Esophagus squamous epithelium (tissue), 4 donors: ENCODE data around the gene ERVV-1.

Source experiments
- POLR2A ChIP-seq, 4 donors: fragments of 450-650 bp; IDR thresholded peaks; one replicate each; pipeline ENCODE4 v1.6.1; 2017; ENCODE audit warnings: antibody characterized with exemption in 4 of 4, mild to moderate bottlenecking in 4 of 4, moderate library complexity in 3 of 4
- TF ChIP-seq, protein P1 (sequence below), 6 experiments: fragments of 450-650 bp in 4 of 6; fragments of 200-600 bp in 2 of 6; sonication (generic) in 2 of 6; IDR thresholded peaks; one replicate each; pipeline ENCODE4 v1.5.1; 2016 to 2019; ENCODE audit warnings: antibody characterized with exemption in 6 of 6, mild to moderate bottlenecking in 4 of 6, moderate library complexity in 4 of 6

DNA sequence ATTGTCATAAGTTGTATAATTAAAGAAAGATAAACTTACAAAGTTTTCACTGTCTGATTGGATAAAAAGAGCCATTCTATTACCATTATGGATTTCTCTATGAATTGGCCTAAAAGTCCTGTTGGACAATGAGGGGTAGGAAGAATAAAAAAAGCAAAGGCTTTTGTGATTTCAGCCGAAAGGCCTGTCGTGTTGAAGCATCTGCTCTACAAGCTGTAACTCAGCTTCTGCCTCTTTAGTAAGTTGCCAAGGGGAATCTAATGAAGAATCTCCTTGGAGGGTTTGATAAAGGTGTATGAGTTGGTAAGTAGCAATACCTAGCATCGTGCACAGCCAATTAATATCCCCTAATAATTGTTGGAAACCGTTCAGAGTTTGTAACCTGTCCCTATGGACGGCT is 25.2 kb upstream of the ERVV-1 start:
- TF ChIP-seq, protein P1, sequence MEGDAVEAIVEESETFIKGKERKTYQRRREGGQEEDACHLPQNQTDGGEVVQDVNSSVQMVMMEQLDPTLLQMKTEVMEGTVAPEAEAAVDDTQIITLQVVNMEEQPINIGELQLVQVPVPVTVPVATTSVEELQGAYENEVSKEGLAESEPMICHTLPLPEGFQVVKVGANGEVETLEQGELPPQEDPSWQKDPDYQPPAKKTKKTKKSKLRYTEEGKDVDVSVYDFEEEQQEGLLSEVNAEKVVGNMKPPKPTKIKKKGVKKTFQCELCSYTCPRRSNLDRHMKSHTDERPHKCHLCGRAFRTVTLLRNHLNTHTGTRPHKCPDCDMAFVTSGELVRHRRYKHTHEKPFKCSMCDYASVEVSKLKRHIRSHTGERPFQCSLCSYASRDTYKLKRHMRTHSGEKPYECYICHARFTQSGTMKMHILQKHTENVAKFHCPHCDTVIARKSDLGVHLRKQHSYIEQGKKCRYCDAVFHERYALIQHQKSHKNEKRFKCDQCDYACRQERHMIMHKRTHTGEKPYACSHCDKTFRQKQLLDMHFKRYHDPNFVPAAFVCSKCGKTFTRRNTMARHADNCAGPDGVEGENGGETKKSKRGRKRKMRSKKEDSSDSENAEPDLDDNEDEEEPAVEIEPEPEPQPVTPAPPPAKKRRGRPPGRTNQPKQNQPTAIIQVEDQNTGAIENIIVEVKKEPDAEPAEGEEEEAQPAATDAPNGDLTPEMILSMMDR (IDR thresholded peaks at IDR 0.05), result no peak
- no peak for TF ChIP-seq POLR2A (IDR thresholded peaks at IDR 0.05)
